Activated naive CD8-positive, alpha-beta T cell (primary cell): ENCODE results near the gene HAUS3.

ENCODE experiments used
- H3K27ac Mint-ChIP-seq: one replicate; pipeline ENCODE4 v1.8.0; 2021; ENCODE audit warnings: mixed read lengths
- H3K27me3 Mint-ChIP-seq: one replicate; pipeline ENCODE4 v1.8.0; 2021; ENCODE audit warnings: mixed read lengths
- H3K36me3 Mint-ChIP-seq: one replicate; pipeline ENCODE4 v1.8.0; 2021; ENCODE audit warnings: mixed read lengths
- H3K4me1 Mint-ChIP-seq: one replicate; pipeline ENCODE4 v1.8.0; 2021; ENCODE audit warnings: low read depth, mixed read lengths
- H3K4me3 Mint-ChIP-seq: one replicate; pipeline ENCODE4 v1.8.0; 2021; ENCODE audit warnings: mild to moderate bottlenecking, mixed read lengths
- H3K9me3 Mint-ChIP-seq: one replicate; pipeline ENCODE4 v1.8.0; 2021; ENCODE audit warnings: low read depth, mixed read lengths

Gene HAUS3

DNA sequence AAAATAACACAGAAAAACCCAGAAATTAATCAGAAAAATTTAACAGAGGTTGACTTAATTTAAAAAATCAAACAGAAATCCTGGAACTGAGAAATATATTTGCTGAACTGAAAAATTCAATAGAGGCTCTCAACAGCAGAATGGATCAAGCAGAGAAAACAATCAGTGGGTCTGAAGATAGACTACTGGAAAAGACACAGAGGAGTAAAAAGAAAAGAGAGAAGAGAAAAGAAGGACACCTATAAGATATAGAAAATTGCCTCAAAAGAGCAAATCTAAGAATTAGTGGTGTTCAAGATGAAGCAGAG is 55.1 kb downstream of the HAUS3 start:
- Mint-ChIP-seq H3K27me3 (no peaks in the 10 kb centered on the region), H3K27ac (no peak overlapping the region), H3K9me3 (peaks cover 11% of the 10 kb centered on the region), H3K4me1 (no peaks in the 10 kb centered on the region), H3K4me3 (no peak overlapping the region), H3K36me3 (peaks cover 25% of the 10 kb centered on the region)

DNA sequence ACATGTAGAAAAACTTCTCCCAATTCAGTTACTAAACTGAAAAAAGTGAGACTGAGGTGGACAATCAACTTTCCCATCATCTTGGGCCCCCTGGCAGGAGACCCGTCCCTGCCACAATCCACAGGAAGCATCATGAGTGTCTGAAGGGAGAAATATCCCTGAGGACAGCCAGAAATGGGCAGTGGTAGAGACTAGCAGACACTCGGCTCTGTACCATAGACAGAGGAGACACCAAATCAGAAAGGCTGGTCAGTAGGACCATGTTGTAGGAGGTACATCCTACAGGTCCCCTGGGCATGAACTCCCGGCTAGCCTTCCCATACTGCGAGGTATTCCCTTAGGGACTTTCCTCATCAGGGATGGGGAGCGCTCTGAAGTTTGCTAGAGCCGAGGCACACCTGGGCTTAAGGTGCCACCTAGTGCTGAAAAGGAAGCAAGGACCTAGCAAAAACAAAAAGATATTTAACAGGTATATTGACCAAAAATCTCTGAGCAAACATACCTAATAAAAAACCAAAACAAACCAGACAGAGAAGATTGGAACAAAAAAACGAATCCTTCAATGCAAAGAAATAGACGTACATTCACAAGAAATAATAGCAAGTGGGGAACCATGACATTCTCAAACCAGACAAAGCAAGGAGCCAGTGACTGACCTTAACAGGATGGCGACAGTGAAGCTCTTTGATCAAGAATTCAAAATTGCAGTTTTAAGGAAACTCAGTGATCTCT is 55.6 kb downstream of the HAUS3 start:
- Mint-ChIP-seq H3K27ac (no peak overlapping the region), H3K4me3 (no peak overlapping the region), H3K9me3 (peaks cover 11% of the 10 kb centered on the region), H3K27me3 (no peaks in the 10 kb centered on the region), H3K36me3 (peaks cover 25% of the 10 kb centered on the region), H3K4me1 (no peaks in the 10 kb centered on the region)

DNA sequence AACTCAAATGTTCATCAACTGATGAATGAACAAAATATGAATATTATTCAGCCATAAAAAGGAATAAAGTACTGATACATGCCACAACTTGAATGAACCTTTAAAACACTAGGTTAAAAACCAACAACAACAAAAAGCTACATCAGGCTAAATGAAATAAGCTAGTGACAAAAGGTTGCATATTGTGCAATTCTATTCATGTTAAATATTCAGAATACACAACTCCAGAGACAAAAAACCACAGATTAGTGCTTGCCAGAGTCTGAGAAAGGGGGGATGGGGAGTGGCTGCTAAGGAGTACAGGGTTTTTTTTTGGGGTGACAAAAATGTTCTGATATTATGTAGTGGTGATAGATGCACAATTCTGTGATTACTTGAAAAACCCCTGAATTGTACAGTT is 58.5 kb downstream of the HAUS3 start:
- H3K27me3 Mint-ChIP-seq, result no peaks in the 10 kb centered on the region
- peaks cover 11% of the 10 kb centered on the region for H3K9me3 Mint-ChIP-seq
- no peak overlapping the region for H3K27ac Mint-ChIP-seq
- no peaks in the 10 kb centered on the region for H3K4me1 Mint-ChIP-seq
- H3K36me3 Mint-ChIP-seq, result peaks cover 25% of the 10 kb centered on the region
- H3K4me3 Mint-ChIP-seq, result no peak overlapping the region

- Mint-ChIP-seq H3K4me1 (no peaks in the 10 kb centered on the region), H3K27me3 (no peaks in the 10 kb centered on the region), H3K36me3 (peaks cover 25% of the 10 kb centered on the region), H3K4me3 (no peak overlapping the region), H3K9me3 (peaks cover 11% of the 10 kb centered on the region), H3K27ac (no peak overlapping the region)
Observed at GRCh38 chr4:2182994-2183393, 58.9 kb downstream of the HAUS3 start.

DNA sequence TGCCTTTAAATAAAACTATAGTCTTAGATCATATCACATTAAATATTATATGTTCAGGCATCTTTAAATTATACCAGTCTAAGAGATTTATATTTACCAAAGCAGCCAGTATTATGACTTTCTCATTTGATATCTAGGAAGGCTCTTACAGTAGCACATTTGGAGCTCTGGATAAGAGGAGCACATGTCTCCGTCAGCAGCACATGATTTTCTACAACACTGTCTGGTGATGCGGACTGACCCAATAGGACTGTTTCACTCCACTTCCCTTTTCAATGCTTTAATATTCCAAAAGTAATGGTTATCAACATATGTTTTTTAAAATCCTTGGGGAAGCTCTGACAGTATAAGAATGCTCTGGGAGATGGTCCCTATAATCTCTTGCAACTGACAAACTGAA is 61.5 kb downstream of the HAUS3 start:
- Mint-ChIP-seq H3K27ac (no peak overlapping the region), H3K4me3 (no peak overlapping the region), H3K4me1 (no peaks in the 10 kb centered on the region), H3K36me3 (peaks cover 13% of the 10 kb centered on the region), H3K27me3 (no peaks in the 10 kb centered on the region), H3K9me3 (no peaks in the 10 kb centered on the region)

DNA sequence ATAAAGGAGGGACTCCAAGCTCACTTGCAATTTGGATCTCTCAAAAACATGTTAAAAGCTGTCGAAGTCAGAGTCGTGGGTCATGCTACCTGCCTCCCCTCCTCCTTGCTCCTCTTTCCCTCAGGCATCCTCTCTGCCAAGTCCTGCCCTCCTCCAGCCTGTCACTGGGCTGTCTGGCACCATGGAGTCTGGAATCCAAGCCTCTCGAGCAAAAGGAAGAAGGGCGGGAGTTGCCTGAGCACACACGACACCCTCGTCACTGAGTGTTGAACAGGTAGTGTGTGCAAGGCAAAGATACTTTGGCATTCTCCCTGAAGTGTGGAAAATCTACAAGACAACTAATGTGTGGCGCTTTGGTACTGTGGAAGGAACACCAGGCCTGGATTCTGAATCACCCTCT is 62.2 kb downstream of the HAUS3 start:
- no peak overlapping the region for H3K27ac Mint-ChIP-seq
- no peaks in the 10 kb centered on the region for H3K9me3 Mint-ChIP-seq
- no peak overlapping the region for H3K4me3 Mint-ChIP-seq
- no peaks in the 10 kb centered on the region for H3K27me3 Mint-ChIP-seq
- H3K36me3 Mint-ChIP-seq, result peaks cover 9% of the 10 kb centered on the region
- H3K4me1 Mint-ChIP-seq, result no peaks in the 10 kb centered on the region

DNA sequence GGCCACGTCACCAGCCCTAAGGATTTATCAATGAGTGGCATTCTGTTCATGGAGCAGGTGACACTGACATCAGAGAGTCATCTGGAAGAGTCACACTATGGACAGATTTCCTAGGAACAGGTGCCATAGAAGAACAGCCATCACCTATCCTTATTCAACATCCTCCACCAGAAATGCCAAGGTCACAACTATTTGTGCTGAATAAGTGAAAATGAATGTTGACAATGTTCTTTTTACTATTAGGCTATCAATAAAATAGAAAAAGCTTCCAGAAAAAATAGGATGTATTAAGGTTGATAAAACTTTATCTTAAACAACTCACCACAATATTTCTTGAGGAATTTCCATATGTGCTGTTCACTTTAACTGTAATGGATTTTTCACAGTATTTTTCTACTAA is 62.9 kb downstream of the HAUS3 start:
- Mint-ChIP-seq H3K27ac (no peak overlapping the region), H3K27me3 (no peaks in the 10 kb centered on the region), H3K36me3 (peaks cover 9% of the 10 kb centered on the region), H3K4me3 (no peak overlapping the region), H3K9me3 (no peaks in the 10 kb centered on the region), H3K4me1 (no peaks in the 10 kb centered on the region)
